CD4-positive, alpha-beta T cell treated with Interleukin-1 beta for 1 hour (primary cell): ENCODE data around the gene MYB.
"Not testable (repeated sequence)": the region's sequence is repeated elsewhere in the genome, so short reads cannot be mapped to it uniquely, and the experiment has no call there.

Experiments
- DNase-seq, 2 donors: peaks; one replicate each; pipeline ENCODE4 v3.0.0-alpha.2; 2020 to 2022

The MYB gene

GRCh38 chr6:135180542-135181332 is at the start of gene MYB:
MYB (plus strand) TSS chr6:135181308; CDS start chr6:135181514, 206 bp downstream.
- peak; percentile 78 to 79 for DNase-seq

DNA sequence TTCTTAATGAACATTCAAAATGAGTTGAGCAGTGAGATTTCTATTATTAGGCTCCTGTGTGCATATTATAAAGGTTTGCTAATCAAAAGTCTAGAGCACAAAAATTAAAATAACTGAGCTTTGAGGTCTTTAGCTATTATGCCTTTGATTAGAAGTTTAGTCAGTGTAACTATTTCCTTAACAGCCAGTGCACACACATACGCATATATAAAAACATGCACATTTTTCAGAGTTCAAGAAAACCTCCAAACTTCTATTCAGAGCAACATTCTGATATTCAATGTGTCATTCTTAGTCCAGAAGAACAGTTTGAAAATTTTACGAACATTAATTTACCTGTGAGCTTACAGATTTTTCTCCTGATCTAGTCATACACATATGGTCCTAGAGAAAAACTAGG is 48.3 kb upstream of the MYB start:
- DNase-seq, result no peak

DNA sequence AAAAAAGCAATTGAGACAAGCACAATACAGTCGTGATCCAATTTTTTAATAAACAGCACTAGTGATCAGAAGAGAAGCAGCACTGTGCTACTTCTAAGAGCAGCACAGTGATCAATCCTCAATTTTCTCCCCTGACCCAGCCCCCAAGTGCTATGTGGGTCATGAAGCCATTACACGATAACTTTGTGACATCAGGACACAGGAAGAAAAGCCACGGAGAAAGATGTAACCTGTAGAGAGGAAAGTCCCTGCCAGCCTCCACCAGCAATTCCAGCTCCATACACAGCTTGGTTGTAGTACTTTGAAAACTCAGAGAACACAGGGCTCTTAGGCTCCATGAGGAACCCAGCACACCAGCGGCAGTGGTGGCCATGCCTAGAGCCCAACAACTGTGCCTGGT is 45.3 kb upstream of the MYB start:
- no peak for DNase-seq

DNA sequence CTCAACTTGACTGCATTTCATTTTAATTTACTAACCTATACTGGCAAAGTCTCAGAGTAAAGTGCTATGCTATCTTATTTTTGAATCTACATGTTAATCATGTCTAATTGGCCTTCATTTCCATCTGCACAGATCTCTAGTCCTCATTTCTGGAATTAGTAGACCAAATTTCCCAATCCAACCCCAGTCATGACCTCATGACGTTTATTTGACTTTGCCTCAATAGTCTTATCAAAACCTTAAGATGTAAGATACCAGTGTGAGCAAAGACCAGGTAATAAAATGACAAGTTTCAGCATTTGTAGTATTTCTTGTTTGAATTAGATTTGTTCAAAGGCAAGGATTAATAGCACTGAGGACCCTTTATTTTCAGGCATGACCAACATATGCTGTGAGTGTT is 43.3 kb upstream of the MYB start:
- DNase-seq, result no peak

DNA sequence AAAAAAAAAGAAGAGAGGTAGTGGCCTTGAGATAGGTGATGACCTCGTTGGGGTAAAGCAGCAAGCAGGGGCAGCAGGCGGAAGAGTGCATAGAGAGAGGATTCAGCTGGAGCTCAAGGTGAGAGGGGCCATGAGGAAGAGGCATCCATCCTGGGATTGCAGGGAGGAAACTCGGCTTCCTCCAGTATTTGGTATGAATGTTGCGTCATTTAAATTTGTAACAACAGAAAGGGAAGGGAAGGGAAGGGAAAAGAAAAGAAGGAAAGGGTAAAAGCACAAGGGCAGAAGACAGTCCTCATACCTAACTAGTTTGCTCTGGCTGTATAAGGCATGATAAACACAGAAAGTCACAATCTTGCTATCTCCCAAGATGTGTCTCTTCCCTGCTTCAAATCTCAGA is 39.9 kb upstream of the MYB start:
- DNase-seq, result no peak

- no peak for DNase-seq
Observed at GRCh38 chr6:135141728-135142127, 39.4 kb upstream of the MYB start.

DNA sequence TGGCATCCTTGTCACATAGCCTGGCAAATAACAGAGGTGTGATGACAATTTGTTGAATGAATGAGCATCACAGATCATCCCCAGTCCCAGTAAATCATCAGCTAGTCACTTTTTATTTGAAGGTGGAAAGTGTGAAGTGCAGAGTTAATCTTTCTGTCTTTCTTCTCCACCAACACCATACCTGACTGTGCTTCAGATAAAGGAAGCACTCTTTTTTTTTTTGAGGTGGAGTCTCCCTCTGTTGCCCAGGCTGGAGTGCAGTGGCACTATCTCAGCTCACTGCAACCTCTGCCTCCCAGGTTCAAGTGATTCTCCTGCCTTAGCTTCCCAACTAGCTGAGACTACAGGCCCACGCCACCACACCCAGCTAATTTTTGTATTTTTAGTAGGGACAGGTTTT is 38.9 kb upstream of the MYB start:
- DNase-seq, result not testable (repeated sequence)

- DNase-seq, result no peak
Observed at GRCh38 chr6:135144673-135145062, 36.4 kb upstream of the MYB start.

DNA sequence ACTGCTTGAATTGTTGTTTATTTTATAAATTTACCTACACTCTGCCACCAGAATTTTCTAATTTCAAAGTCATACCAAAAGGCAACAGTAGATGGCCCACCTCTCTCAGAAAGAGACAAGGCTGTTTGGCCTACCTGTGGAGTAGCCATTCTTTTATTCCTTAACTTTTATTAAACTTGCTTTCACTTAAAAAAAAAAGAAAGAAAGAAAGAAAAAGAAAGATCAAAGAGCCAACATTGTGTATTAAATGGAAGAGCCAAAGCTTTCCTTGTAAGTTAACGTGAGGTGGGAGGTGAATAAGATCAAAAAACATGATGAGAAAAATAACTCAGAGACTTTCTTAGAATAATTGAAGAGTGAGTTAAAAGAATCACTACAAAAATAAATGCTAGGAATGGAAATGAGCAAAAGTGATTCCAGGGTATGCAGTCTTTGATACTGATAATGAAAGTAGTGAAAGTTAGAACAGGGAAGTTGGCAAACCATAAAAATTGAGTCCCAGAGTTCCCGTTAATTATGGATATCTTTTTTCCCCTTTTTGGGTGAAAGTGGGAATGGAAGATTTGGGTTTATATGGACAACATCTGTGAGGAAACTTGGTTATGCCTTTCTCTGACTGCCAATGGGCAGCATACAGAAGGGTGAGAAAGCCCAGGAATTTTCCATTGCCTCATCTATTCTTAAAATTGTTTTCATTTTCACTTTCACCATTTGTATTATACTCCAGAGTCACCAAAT is 35.9 kb upstream of the MYB start:
- peak in 1 of 2 donors; percentile 57 for DNase-seq

DNA sequence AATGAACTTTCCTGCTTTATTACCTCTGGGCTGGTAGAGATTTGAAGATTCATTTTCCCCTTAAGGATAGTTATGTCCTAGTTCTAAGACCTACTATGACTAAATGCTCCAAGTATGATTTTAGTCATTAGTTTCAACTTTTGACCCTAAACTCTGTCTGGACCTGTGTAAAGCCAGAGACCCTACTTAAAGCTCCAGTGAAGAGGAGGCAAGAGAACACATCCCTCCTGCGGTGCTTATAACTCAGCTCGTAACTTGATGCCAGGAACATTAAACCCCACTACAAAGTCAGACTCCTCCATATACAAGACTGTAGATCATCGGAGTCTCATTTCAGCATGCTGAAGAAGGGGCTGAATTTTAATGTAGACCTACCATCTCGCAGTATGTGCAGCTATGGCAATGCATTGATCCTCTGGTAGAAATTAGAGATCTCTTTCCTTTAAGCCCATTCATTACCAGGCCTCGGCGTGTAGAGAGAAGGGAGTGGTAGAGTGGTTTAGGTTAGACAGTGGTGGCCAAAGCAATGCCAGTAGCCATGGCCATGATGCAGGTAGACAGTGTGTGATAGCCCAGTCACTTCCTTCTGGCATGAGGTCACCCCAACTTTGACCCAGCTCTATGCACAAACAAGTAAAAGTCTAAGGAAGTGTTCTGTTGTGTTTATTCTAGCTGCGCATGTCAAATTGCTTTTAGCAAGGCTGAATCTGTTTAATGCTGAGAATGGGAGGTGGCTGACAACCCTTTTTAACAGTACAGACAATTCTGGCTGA is 34.8 kb upstream of the MYB start:
- DNase-seq, result no peak

DNA sequence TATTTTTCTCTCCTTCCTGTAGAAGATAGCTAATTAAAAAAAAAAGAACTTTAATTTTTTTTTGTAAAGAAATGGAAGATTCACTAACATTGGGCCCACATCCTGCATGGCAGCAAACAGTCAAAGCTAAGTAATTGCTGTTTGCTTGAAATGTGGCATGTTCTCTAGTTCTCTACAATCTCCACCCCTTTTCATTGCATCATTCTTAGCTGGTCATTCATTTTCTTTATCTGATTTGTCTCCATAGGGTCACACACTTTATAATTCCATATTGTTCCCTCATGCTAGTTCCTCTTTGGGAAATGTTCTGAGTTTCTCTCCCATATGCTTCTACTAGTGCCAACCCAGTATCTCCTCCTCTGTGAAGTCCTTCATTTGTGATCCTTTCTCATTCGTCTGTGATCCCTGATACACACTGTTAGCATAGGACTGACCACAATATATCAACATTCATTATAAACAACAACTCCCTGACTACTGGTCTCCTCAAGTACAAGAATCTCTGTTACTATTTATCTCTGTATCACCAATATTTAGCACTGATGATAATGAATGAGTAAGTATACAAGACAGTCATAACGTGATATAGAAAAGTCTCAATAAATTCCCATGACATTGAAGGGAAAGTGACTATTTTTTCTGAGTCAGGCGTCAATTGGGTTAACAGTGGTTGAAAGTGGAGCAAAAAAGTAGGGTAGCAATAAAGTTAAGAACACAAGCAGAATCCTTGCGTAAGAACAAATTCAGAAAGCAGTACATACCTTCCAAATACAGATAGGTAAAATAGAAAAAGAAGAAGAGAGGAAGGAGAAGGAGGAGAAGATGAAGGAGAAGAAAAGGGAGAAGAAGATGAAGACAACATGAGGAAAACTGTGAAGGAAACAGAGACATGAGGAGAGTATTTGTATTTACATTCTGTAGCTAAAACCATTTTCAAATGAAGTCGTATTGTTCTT is 33.2 kb upstream of the MYB start:
- no peak for DNase-seq

DNA sequence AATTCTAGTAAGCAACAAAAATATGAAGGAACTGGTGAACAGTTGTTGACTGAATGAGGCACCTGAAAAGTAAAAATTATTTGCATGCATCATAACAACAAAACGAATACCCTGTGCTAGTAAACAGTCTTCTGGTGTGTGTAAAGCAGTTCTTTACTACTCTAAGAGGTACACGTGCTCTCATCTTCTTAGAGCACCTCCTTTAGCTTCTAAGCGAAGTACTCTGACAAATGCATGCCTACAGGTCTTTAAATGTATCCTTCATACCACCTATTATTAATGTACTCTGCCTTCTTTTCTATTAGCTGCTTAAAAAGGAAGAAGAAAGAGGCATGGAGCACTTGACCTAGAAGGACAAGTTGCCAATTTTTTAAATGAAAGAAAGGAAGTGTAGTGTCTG is 32.2 kb upstream of the MYB start:
- no peak for DNase-seq

DNA sequence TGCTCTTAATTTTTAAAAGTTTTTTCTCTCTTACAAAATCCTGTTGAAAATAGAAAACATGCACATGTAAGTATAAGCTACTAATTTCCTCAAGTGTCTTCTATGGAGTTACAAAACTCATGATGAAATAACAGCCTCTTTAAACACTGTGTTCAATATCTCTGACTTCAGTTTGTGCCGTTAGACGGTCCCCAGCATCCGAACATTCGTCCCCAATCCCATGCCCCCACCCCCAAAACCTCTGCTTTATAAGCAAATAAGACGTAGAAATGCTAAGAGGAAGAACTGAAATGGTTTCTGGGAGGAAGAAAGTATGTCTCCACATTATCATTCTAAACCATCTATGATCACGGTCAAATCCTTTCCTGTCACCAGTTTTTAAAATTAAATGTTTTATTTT is 31.7 kb upstream of the MYB start:
- DNase-seq, result no peak

GRCh38 chr6:135150481-135150880 is 30.6 kb upstream of the MYB start:
- DNase-seq, result not testable (repeated sequence)

GRCh38 chr6:135154125-135154524 is 27.0 kb upstream of the MYB start:
- not testable (repeated sequence) for DNase-seq

DNA sequence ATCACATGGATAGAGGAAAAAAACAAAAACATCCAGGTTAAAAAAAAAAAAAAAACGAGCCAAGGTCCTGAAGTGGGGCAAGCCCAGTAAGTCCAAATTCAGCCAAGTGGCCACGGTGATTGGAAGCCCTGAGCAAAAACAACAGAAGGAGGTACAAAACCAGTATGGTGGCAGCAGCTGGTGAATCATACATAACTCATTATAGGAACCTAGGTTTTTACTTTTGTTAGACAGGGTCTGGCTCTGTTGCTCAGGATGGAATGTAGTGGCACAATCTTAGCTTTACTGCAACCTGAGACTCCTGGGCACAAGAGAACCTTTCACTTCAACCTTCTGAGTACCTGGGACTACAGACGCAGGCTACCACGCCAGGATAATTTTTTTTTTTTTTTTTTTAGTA is 22.7 kb upstream of the MYB start:
- no peak for DNase-seq

GRCh38 chr6:135159531-135159930 is 21.6 kb upstream of the MYB start:
- no peak for DNase-seq

GRCh38 chr6:135161411-135162395 is 19.4 kb upstream of the MYB start:
- no peak for DNase-seq

DNA sequence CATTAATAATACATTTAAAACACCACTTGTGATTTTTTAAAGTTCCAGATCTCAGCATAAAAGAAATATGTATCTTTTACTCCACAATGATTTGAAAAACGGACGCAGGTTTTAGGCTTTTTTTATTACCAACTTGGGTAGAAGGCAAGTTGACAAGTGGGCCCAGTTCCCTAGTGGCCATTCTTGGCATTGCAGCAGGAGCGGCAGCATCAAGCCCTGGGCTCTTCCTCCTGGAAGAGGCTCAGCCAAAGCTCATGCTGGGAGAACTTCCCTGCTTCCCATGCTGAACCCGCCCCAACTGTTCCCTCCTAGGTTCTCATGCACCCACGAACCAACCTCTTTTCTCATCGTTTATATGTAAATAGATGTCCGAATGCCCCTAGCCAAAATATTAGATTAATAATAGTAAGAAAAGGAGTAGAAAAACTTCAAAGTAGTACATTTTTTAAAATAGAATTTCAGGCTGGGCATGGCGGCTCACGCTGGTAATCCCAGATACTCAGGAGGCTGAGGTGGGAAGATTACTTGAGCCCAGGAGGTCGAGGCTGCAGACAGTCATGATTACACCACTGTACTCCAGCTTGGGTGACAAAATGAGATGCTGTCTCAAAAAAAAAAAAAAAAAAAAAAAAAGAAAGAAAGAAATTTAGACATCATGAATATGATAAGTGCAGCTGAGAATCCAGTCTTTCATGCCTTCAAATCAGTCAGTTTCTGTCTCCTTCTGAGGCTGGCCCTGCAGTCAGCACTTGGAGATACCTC is 18.2 kb upstream of the MYB start:
- peak; percentile 28 to 48 for DNase-seq

DNA sequence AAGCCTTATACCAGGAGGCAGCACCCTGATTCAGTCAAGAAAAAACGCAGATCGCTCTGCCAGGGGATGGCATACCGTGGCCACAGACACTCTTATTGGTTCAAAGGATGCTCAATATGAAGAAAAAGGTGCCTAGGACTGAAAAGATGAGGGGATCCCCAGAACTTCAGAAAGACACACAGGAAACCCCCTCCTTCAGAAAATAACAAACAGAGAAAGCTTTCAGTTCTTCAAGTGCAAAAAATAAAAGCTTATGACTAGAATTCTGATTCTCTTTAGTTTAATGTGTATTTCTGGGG is 17.7 kb upstream of the MYB start:
- peak; percentile 54 to 64 for DNase-seq

DNA sequence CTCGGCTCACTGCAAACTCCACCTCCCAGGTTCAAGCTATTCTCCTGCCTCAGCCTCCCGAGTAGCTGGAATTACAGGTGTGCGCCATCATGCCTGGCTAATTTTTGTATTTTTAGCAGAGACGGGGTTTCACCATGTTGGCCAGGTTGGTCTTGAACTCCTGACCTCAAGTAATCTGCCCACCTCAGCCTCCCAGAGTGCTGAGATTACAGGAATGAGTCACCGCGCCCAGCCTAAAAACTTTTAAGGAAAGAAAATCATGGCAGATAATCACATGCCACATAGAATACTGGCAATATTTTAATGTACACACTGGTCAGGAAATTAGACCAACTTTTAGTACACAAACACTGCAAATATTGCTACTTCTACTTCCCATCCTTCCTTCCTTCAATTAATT is 16.7 kb upstream of the MYB start:
- DNase-seq, result not testable (repeated sequence)
